ENCODE data around the gene FAM131C.
"Not testable (repeated sequence)": the region's sequence is repeated elsewhere in the genome, so short reads cannot be mapped to it uniquely, and the experiment has no call there.

The FAM131C gene

GRCh38 chr1:16036461-16036860 lies 37.0 kb downstream of the FAM131C start:
- not testable (repeated sequence) for DNase-seq (ENCODE audit: low read depth, low spot score)

DNA sequence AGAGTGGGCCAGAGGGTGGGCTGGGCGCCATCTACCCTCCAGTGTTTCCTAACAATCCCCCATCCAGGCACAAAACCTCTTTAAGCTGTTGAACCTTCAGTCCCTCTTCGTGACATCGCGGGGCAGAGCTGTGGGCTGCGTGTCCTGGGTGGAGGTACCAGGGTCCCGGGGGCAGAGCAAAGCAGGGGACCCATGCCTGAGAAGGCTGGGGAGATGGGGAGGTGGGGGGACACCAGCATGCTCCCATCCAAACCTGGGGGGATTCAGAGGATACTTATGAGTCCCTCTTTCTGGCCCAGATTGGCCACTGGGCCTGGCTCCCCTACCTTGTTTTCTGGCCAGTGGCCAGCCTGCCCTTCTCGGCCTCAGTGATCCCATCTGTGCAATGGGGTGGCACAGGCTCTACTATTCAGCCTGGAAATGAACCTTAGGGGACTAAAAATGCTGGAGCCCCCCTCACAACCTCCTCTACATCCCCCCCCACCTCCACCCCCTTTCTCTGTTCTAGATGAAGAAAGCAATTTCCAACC lies 40.3 kb downstream of the FAM131C start:
- not testable (repeated sequence) for DNase-seq (ENCODE audit: low read depth, low spot score)

GRCh38 chr1:16032388-16033102 lies 40.9 kb downstream of the FAM131C start:
- DNase-seq (ENCODE audit: low read depth, low spot score): no peak

- DNase-seq (ENCODE audit: low read depth, low spot score): no peak
Observed at GRCh38 chr1:16031551-16031950, 41.9 kb downstream of the FAM131C start.

- no peak for DNase-seq (ENCODE audit: low read depth, low spot score)
Observed at GRCh38 chr1:16029288-16029687, 44.2 kb downstream of the FAM131C start.

DNA sequence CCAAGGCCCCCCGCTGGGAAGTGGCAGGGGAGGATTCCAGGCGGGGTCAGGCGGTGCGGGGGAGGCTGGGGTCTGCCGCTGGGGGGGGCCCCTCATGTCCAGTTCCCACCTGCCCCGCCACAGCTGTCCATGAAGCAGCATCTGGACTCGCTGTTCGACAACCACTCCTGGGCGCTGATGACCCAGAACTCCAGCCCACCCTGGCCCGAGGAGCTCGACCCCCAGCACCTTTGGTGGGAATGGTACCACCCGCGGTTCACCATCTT lies 44.5 kb downstream of the FAM131C start:
- DNase-seq (ENCODE audit: low read depth, low spot score): not testable (repeated sequence)

- no peak for DNase-seq (ENCODE audit: low read depth, low spot score)
Observed at GRCh38 chr1:16028237-16029002, 45.0 kb downstream of the FAM131C start.

GRCh38 chr1:16026723-16027484 lies 46.5 kb downstream of the FAM131C start:
- no peak for DNase-seq (ENCODE audit: low read depth, low spot score)

- DNase-seq (ENCODE audit: low read depth, low spot score): not testable (repeated sequence)
Observed at GRCh38 chr1:16026302-16026701, 47.1 kb downstream of the FAM131C start.

DNA sequence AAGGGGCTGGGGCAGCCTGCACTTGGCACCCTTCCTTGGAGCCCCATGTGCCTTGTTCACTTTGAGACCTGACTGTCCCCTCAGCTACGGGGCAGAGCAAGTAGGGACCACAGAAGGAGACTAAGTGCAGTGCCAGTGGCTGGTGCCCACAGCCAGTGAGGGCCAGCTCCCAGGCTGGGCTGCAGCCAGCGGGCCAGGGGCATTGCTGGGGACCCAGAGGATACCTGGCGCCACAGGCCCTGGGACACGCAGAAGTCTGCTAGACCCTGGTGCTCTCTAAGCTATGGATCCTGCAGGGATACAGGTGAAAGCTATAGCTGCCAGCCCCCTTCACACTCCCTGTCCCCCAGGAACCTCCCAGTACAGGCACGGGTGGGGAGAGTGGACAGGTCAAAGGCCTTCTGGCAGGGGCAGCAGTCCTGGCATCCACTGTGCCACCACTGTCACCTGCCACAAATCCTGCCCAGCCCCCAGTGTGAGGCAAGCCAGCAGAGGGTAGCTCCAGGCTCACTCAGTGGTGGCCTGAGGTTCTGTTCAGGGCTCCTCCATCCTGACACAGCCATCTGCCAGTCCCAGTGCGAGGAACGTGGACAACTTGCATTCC lies 50.3 kb downstream of the FAM131C start:
- no peak for DNase-seq (ENCODE audit: low read depth, low spot score)

GRCh38 chr1:16022393-16022792 lies 51.1 kb downstream of the FAM131C start:
- DNase-seq (ENCODE audit: low read depth, low spot score): no peak

DNA sequence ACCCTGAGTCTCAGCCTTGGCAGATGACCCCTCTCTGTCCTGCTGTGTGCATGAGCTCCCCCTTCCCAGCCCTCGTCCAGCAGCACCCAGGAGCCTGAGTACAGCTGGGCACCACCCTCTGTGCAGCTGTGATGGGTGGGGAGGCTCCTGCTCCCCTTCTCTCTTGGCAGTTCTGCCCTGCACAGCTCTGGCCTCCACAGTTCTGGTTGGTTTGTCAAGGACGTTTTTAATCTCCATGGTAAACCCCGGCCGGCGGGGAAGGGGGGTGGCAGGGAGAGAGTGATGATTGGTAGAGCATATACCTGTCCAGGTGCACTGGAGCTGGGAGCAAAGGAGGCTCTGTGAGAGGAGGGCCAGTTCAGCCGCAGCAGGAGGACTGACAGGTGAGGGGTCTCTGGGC lies 51.8 kb downstream of the FAM131C start, which contains the start of gene CLCNKA:
Gene CLCNKA, plus strand, starts transcription at position 356 of the 400 bp plus-strand sequence. CDS start 584 bp downstream, outside the sequence.
- no peak for DNase-seq (ENCODE audit: low read depth, low spot score)

GRCh38 chr1:16020878-16021277 lies 52.6 kb downstream of the FAM131C start:
- DNase-seq (ENCODE audit: low read depth, low spot score): not testable (repeated sequence)

GRCh38 chr1:16020325-16020724 lies 53.1 kb downstream of the FAM131C start:
- no peak for DNase-seq (ENCODE audit: low read depth, low spot score)

DNA sequence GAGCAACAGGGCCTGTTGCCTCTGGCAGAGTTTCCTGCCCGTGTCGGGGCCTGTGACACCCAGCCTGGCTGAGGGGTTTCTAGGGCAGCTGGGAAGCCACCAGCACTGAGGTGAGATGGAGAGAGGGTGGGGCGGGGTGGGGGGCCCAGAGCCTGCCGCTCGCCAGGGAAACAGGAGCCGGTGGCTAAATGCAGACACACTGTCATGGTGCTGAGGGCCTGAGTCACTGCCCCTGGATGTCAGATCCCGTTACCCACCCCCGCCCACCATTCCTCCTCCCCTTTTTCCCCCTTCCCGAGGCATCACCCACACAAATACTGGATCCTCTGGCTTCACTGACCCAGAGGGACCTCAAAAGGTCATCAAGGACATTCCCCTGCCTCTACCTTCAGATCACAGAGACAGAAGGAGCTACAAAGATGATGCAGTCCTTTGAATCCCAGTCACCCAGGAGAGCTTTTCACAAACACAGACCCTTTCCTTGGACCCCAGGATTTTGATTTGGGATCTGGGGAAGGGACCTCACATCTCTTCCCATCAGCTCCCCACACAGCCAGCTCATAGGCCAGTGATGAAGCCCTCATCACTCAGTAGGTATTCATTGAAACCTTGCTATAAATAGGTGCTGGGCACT lies 53.7 kb downstream of the FAM131C start:
- DNase-seq (ENCODE audit: low read depth, low spot score): no peak

GRCh38 chr1:16018749-16019643 lies 54.5 kb downstream of the FAM131C start:
- DNase-seq (ENCODE audit: low read depth, low spot score): no peak

- no peak for DNase-seq (ENCODE audit: low read depth, low spot score)
Observed at GRCh38 chr1:16018308-16018707, 55.1 kb downstream of the FAM131C start.

- no peak for DNase-seq (ENCODE audit: low read depth, low spot score)
Observed at GRCh38 chr1:16017461-16018303, 55.8 kb downstream of the FAM131C start, which contains the start of gene HSPB7. Gene HSPB7, minus strand, starts transcription at chr1:16018043. Its CDS starts 80 bp downstream, at chr1:16017963.

DNA sequence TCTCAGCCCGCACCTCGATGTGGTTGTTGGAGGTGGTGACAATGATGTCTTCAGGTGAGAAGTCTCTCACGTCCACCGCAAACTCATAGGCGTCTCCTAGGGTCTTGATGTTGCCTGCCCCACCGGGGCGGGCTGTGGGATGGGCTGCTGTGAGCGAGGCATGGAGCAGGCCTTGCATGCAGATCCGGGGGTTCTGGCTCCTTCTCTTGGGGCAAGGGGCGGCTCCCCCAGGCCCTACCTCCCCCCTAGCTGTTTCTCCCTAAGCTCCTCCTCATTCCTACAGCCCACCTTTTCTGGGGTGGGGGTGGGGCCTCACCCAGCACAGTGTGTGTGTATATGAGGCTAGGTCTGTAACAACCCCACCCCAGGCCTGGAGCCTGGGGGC lies 56.4 kb downstream of the FAM131C start:
- DNase-seq (ENCODE audit: low read depth, low spot score): no peak

All from activated CD4-positive, CD25-positive, alpha-beta regulatory T cell treated with anti-CD3 and anti-CD28 coated beads, Interleukin-2, amount 50 U/mL, for 16 hours (primary cell).